Gastroesophageal sphincter (tissue), 3 donors: ENCODE results near the gene SLC10A1.

ENCODE experiments used
- CTCF ChIP-seq, 4 experiments: fragments of 200-600 bp in 2 of 4; fragments of 450-650 bp in 2 of 4; sonication (generic) in 1 of 4; IDR thresholded peaks; one replicate each; pipeline ENCODE4 v1.5.1; 2017 to 2019; ENCODE audit warnings: antibody characterized with exemption in 4 of 4, mild to moderate bottlenecking in 2 of 4, moderate library complexity in 2 of 4
- POLR2A ChIP-seq, 2 donors: fragments of 450-650 bp; IDR thresholded peaks; one replicate each; pipeline ENCODE4 v1.6.1; 2017; ENCODE audit warnings: antibody characterized with exemption in 2 of 2, mild to moderate bottlenecking in 2 of 2, moderate library complexity in 1 of 2
- POLR2AphosphoS5 ChIP-seq: sonication (generic); formaldehyde crosslinking; IDR thresholded peaks from one replicate; pipeline ENCODE4 v1.6.1; 2017; ENCODE audit warnings: antibody characterized with exemption

- TF ChIP-seq CTCF (IDR thresholded peaks at IDR 0.05) (no peak), POLR2AphosphoS5 (no peak), POLR2A (IDR thresholded peaks at IDR 0.05) (no peak)
These were observed 41.7 kb downstream of the SLC10A1 start for GRCh38 chr14:69755296-69755695.
